ENCODE data around the gene POLR3B.

The POLR3B gene

GRCh38 chr12:106490264-106490663, 132.7 kb downstream of the POLR3B start:
- no peak overlapping the region for H3K4me3 ChIP-seq (ENCODE audit: low read length)
- TF ChIP-seq ZNF274 (IDR thresholded peaks at IDR 0.05; ENCODE audit: low read depth, low read length): no peak

GRCh38 chr12:106492857-106493256, 135.3 kb downstream of the POLR3B start:
- no peak overlapping the region for H3K4me3 ChIP-seq (ENCODE audit: low read length)
- no peak for TF ChIP-seq ZNF274 (IDR thresholded peaks at IDR 0.05; ENCODE audit: low read depth, low read length)

GRCh38 chr12:106493531-106493930, 136.0 kb downstream of the POLR3B start:
- TF ChIP-seq ZNF274 (IDR thresholded peaks at IDR 0.05; ENCODE audit: low read depth, low read length): no peak

GRCh38 chr12:106495354-106495965, 137.9 kb downstream of the POLR3B start:
- no peak for TF ChIP-seq ZNF274 (IDR thresholded peaks at IDR 0.05; ENCODE audit: low read depth, low read length)
- no peak overlapping the region for H3K4me3 ChIP-seq (ENCODE audit: low read length)

More at GRCh38 chr12:106493531-106493930, 136.0 kb downstream of the POLR3B start:
- no peak overlapping the region for H3K4me3 ChIP-seq (ENCODE audit: low read length)

GRCh38 chr12:106498056-106498455, 140.5 kb downstream of the POLR3B start:
- TF ChIP-seq ZNF274 (IDR thresholded peaks at IDR 0.05; ENCODE audit: low read depth, low read length): no peak
- H3K4me3 ChIP-seq (ENCODE audit: low read length): no peak overlapping the region

GRCh38 chr12:106499628-106500027, 142.1 kb downstream of the POLR3B start:
- H3K4me3 ChIP-seq (ENCODE audit: low read length): no peak overlapping the region
- TF ChIP-seq ZNF274 (IDR thresholded peaks at IDR 0.05; ENCODE audit: low read depth, low read length): no peak

- TF ChIP-seq ZNF274 (IDR thresholded peaks at IDR 0.05; ENCODE audit: low read depth, low read length): no peak
- H3K4me3 ChIP-seq (ENCODE audit: low read length): no peak overlapping the region
Measured at GRCh38 chr12:106506691-106507090, 149.1 kb downstream of the POLR3B start.

GRCh38 chr12:106508966-106509365, 151.4 kb downstream of the POLR3B start:
- TF ChIP-seq ZNF274 (IDR thresholded peaks at IDR 0.05; ENCODE audit: low read depth, low read length): no peak
- no peak overlapping the region for H3K4me3 ChIP-seq (ENCODE audit: low read length)

GRCh38 chr12:106511365-106511764, 153.8 kb downstream of the POLR3B start:
- no peak for TF ChIP-seq ZNF274 (IDR thresholded peaks at IDR 0.05; ENCODE audit: low read depth, low read length)
- no peak overlapping the region for H3K4me3 ChIP-seq (ENCODE audit: low read length)

- TF ChIP-seq ZNF274 (IDR thresholded peaks at IDR 0.05; ENCODE audit: low read depth, low read length): no peak
- no peak overlapping the region for H3K4me3 ChIP-seq (ENCODE audit: low read length)
Measured at GRCh38 chr12:106517314-106517713, 159.8 kb downstream of the POLR3B start.

- no peak for TF ChIP-seq ZNF274 (IDR thresholded peaks at IDR 0.05; ENCODE audit: low read depth, low read length)
- no peak overlapping the region for H3K4me3 ChIP-seq (ENCODE audit: low read length)
Measured at GRCh38 chr12:106519607-106520021, 162.1 kb downstream of the POLR3B start.

- no peak for TF ChIP-seq ZNF274 (IDR thresholded peaks at IDR 0.05; ENCODE audit: low read depth, low read length)
- H3K4me3 ChIP-seq (ENCODE audit: low read length): no peak overlapping the region
Measured at GRCh38 chr12:106521901-106522300, 164.4 kb downstream of the POLR3B start.

- no peak for TF ChIP-seq ZNF274 (IDR thresholded peaks at IDR 0.05; ENCODE audit: low read depth, low read length)
- no peak overlapping the region for H3K4me3 ChIP-seq (ENCODE audit: low read length)
Measured at GRCh38 chr12:106522708-106523107, 165.2 kb downstream of the POLR3B start.

- H3K4me3 ChIP-seq (ENCODE audit: low read length): no peak overlapping the region
- no peak for TF ChIP-seq ZNF274 (IDR thresholded peaks at IDR 0.05; ENCODE audit: low read depth, low read length)
Measured at GRCh38 chr12:106527356-106527755, 169.8 kb downstream of the POLR3B start.

- no peak for TF ChIP-seq ZNF274 (IDR thresholded peaks at IDR 0.05; ENCODE audit: low read depth, low read length)
Measured at GRCh38 chr12:106541201-106541600, 183.7 kb downstream of the POLR3B start.

GRCh38 chr12:106551410-106551809, 193.9 kb downstream of the POLR3B start:
- H3K4me3 ChIP-seq (ENCODE audit: low read length): no peak overlapping the region
- TF ChIP-seq ZNF274 (IDR thresholded peaks at IDR 0.05; ENCODE audit: low read depth, low read length): no peak

More at GRCh38 chr12:106541201-106541600, 183.7 kb downstream of the POLR3B start:
- H3K4me3 ChIP-seq (ENCODE audit: low read length): no peak overlapping the region
